ENCODE measurements around the gene SCYGR3. TPM values are rescaled to one million over a fixed set of nuclear protein-coding genes. Genes with fewer than 3 reads are reported as not detected.

Gene SCYGR3
- total and polyA plus RNA-seq, 4 donors: not detected

Other genes with a start within 250 kb of the SCYGR3 start
- not detected for gene TM4SF20, start 235.5 kb downstream of the SCYGR3 start, total RNA-seq
- gene TM4SF20, start 235.5 kb downstream of the SCYGR3 start, polyA plus RNA-seq: under 1 TPM in 1 of 2 donors, not detected in 1; 0.09 TPM
- not detected for gene SCYGR1, start 226.9 kb downstream of the SCYGR3 start, total RNA-seq
- not detected for gene SCYGR1, start 226.9 kb downstream of the SCYGR3 start, polyA plus RNA-seq
- 10 to 100 TPM; 58.9 to 90.2 TPM for gene AGFG1, start 142.7 kb downstream of the SCYGR3 start, total RNA-seq
- gene AGFG1, start 142.7 kb downstream of the SCYGR3 start, polyA plus RNA-seq: 100 to 1,000 TPM in 1 of 2 donors, 10 to 100 TPM in 1; 22.4 to 142 TPM
- not detected for gene SCYGR2, start 15.9 kb downstream of the SCYGR3 start, total RNA-seq
- gene SCYGR2, start 15.9 kb downstream of the SCYGR3 start, polyA plus RNA-seq: not detected
- not detected for gene SCYGR4, start 2.7 kb upstream of the SCYGR3 start, total RNA-seq
- gene SCYGR4, start 2.7 kb upstream of the SCYGR3 start, polyA plus RNA-seq: not detected
- gene SCYGR5, start 52.0 kb upstream of the SCYGR3 start, total RNA-seq: not detected
- not detected for gene SCYGR5, start 52.0 kb upstream of the SCYGR3 start, polyA plus RNA-seq
- gene SLC19A3, start 103.2 kb upstream of the SCYGR3 start, total RNA-seq: 10 to 100 TPM; 28.1 to 56.5 TPM
- gene SLC19A3, start 103.2 kb upstream of the SCYGR3 start, polyA plus RNA-seq: 10 to 100 TPM in 1 of 2 donors, 1 to 10 TPM in 1; 4.6 to 11.0 TPM
- not detected for gene SCYGR6, start 109.9 kb upstream of the SCYGR3 start, total RNA-seq
- not detected for gene SCYGR6, start 109.9 kb upstream of the SCYGR3 start, polyA plus RNA-seq
- gene SCYGR7, start 113.5 kb upstream of the SCYGR3 start, total RNA-seq: not detected
- gene SCYGR7, start 113.5 kb upstream of the SCYGR3 start, polyA plus RNA-seq: not detected
- gene SCYGR8, start 131.1 kb upstream of the SCYGR3 start, total RNA-seq: not detected
- gene SCYGR8, start 131.1 kb upstream of the SCYGR3 start, polyA plus RNA-seq: not detected
- gene CCL20, start 199.0 kb upstream of the SCYGR3 start, total RNA-seq: 10 to 100 TPM in 1 of 2 donors, 1 to 10 TPM in 1; 8.0 to 46.8 TPM
- gene CCL20, start 199.0 kb upstream of the SCYGR3 start, polyA plus RNA-seq: 100 to 1,000 TPM in 1 of 2 donors, 10 to 100 TPM in 1; 48.2 to 712 TPM